Stimulated activated CD8-positive, alpha-beta memory T cell treated with anti-CD3 and anti-CD28 coated beads, Interleukin-7, amount 100 ng/mL, for 1 hour (primary cell): Measurements from ENCODE around the gene ZC3H18.
A peak's percentile ranks its signal among the peaks of the same experiment; 100 is the strongest.

ENCODE experiments used
- DNase-seq, 2 donors: peaks; one replicate each; pipeline ENCODE4 v3.0.0-alpha.2; 2020; ENCODE audit warnings: low read depth in 2 of 2

The ZC3H18 gene

GRCh38 chr16:88623858-88624257 is 53.7 kb downstream of the ZC3H18 start:
- no peak for DNase-seq

GRCh38 chr16:88624481-88624880 is 54.3 kb downstream of the ZC3H18 start:
- DNase-seq, result no peak

GRCh38 chr16:88624977-88625576 is 54.9 kb downstream of the ZC3H18 start:
- no peak for DNase-seq

GRCh38 chr16:88626646-88627045 is 56.4 kb downstream of the ZC3H18 start:
- DNase-seq, result no peak

GRCh38 chr16:88627531-88628411 is 57.6 kb downstream of the ZC3H18 start:
- DNase-seq, result no peak

GRCh38 chr16:88628512-88628974 is 58.3 kb downstream of the ZC3H18 start:
- no peak for DNase-seq

GRCh38 chr16:88629835-88630234 is 59.6 kb downstream of the ZC3H18 start:
- DNase-seq, result no peak

- DNase-seq, result no peak
Observed at GRCh38 chr16:88630433-88630832, 60.2 kb downstream of the ZC3H18 start.

- DNase-seq, result no peak
Observed at GRCh38 chr16:88630941-88631340, 60.7 kb downstream of the ZC3H18 start.

GRCh38 chr16:88631384-88631783 is 61.2 kb downstream of the ZC3H18 start:
- DNase-seq, result no peak

- DNase-seq, result no peak
Observed at GRCh38 chr16:88631920-88632586, 61.9 kb downstream of the ZC3H18 start.

- no peak for DNase-seq
Observed at GRCh38 chr16:88632587-88632930, 62.4 kb downstream of the ZC3H18 start.

- peak in 1 of 2 donors; percentile 30 for DNase-seq
Observed at GRCh38 chr16:88633684-88634140, 63.5 kb downstream of the ZC3H18 start.

GRCh38 chr16:88634141-88634993 is 64.2 kb downstream of the ZC3H18 start:
- DNase-seq, result no peak

GRCh38 chr16:88634994-88635670 is 64.9 kb downstream of the ZC3H18 start:
- DNase-seq, result no peak

- no peak for DNase-seq
Observed at GRCh38 chr16:88635671-88636319, 65.6 kb downstream of the ZC3H18 start.

GRCh38 chr16:88636488-88637265 is 66.5 kb downstream of the ZC3H18 start:
- DNase-seq, result no peak

- no peak for DNase-seq
Observed at GRCh38 chr16:88638323-88639230, 68.4 kb downstream of the ZC3H18 start, which contains the start of gene IL17C. IL17C (plus strand) TSS chr16:88638572; CDS start chr16:88638642, 70 bp downstream.
